ENCODE data around the gene MCF2L2. TPM values are rescaled to one million over a fixed set of nuclear protein-coding genes. Genes with fewer than 3 reads are reported as not detected.

The MCF2L2 gene
- total and polyA plus RNA-seq, 2 experiments from 2014 or later = not detected

DNA sequence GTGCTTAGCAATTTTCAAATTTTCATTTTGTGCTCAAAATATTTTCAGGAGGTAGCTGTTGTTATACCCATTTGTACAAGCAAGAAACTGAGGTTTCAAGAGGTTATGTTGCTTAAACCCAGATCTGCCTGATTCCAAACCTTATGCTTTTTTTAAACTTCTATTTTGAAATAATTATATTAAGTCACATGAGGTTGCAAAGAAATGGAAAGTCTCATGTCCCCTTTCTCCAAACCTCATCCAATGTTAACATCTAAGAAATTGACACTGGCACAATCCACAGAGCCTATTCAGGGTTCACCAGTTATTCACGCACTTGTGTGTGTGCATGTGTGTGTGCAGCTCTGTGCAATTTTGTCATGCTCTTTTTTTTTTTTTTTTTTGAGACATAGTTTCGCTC is 140.3 kb downstream of the MCF2L2 start:
- H3K79me2 ChIP-seq (ENCODE audit: insufficient read depth) = no peaks in the 10 kb centered on the region
- H3K27ac ChIP-seq = no peak overlapping the region
- peaks cover 24% of the 10 kb centered on the region for H3K4me1 ChIP-seq (ENCODE audit: insufficient read depth)
- no peaks in the 10 kb centered on the region for H3K27me3 ChIP-seq (replicated peaks; ENCODE audit: insufficient read depth)
- H4K20me1 ChIP-seq (ENCODE audit: insufficient read depth) = no peaks in the 10 kb centered on the region
- H3K9me3 ChIP-seq (ENCODE audit: low read depth) = no peaks in the 10 kb centered on the region
- in situ Hi-C loops (cut with MboI) = no loop called here
- no peaks in the 10 kb centered on the region for H3K9me2 ChIP-seq (ENCODE audit: insufficient read depth)
- H2AFZ ChIP-seq = peak overlapping the region; percentile 57; the same call in 1 of the 2 replicates
- no peaks in the 10 kb centered on the region for H3K36me3 ChIP-seq (ENCODE audit: low read depth)
- 97% methylated on average over 2 of the region's 2 CpGs for WGBS, 2 experiments (ENCODE audit: low coverage in 1 of 2, low lambda C conversion rate in 2 of 2, missing lambda C conversion rate in 2 of 2)
- no peak for TF ChIP-seq EZH2 (IDR thresholded peaks at IDR 0.05; ENCODE audit: insufficient read depth, poor library complexity, severe bottlenecking)
- no peak for TF ChIP-seq EZH2phosphoT487 (IDR thresholded peaks at IDR 0.05; ENCODE audit: insufficient read depth, low read depth)
- peak overlapping the region; percentile 36 for H3K4me2 ChIP-seq (ENCODE audit: unreplicated experiment)
- peak overlapping the region; percentile 58 for H3K9ac ChIP-seq
- DNase-seq = no peak
- no peak overlapping the region for H3K4me3 ChIP-seq
- peaks cover 26% of the 10 kb centered on the region for H3F3A ChIP-seq (ENCODE audit: insufficient read depth)

DNA sequence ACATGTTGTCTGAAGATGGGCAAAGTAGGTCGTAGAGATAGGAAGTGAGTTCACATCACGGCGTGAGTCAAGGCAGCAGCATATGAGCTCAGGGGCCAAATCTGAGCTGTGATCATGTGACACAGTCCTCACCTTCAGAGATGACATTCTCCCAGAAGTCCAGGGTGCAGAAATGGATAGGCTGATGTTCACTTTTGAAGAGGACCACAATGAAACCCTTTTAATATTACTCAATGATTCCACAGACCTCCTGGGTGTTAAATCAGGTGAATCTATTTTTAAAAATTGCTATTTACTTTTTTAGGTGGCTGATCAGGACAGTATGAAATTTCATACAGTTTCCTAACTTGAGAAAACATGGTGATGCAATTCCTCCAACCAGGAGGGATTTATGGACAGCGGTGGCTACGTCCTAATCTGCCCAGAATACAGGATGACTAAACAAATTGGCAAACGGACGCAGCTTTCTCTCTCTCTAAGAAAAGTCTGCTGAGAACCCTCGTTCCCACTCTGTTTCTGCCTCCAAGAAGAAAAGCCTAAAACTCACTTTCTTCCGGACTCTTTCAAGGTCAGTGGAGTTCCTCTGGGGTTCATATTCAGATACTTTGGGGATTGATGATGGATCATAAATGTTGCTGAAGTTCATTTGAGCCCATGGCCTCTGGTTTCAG is 141.0 kb downstream of the MCF2L2 start:
- peak; percentile 95 for DNase-seq
- peak overlapping the region; percentile 64 for H3K27ac ChIP-seq

DNA sequence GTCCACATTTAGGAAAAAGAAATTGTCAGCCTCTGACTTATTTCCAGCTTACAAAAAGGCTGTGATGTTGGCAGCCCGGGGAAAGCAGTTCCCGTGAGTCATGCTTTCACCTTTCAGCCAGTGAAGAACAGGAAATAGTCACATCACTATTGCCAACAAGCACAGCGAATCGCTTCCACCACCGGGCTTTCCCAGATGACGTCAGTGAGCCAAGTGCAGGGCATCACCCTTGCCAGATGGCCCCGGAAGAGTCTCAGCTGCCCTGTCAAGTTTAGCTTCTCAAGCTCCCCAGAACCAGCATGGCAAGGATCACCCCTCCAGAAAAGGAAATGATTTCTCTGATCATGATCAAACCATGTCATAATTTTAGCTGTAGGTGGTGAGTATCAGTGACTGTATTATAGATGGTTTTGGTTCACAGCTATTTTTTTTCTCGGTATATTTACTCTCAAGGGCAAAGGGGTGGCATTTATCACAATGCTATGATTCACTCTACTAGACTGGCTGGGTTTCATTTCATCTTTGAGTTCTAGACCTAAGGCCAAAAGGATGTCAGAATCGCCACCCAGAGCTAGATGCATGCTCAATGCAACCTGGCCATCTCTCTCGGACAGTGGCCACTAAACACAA is 142.5 kb downstream of the MCF2L2 start:
- no peaks in the 10 kb centered on the region for H4K20me1 ChIP-seq (ENCODE audit: insufficient read depth)
- H3K9me2 ChIP-seq (ENCODE audit: insufficient read depth) = no peaks in the 10 kb centered on the region
- in situ Hi-C loops (cut with MboI) = no loop called here
- no peak for TF ChIP-seq EZH2 (IDR thresholded peaks at IDR 0.05; ENCODE audit: insufficient read depth, poor library complexity, severe bottlenecking)
- no peak for TF ChIP-seq EZH2phosphoT487 (IDR thresholded peaks at IDR 0.05; ENCODE audit: insufficient read depth, low read depth)
- H3K4me2 ChIP-seq (ENCODE audit: unreplicated experiment) = peak overlapping the region; percentile 77
- peaks cover 24% of the 10 kb centered on the region for H3K4me1 ChIP-seq (ENCODE audit: insufficient read depth)
- peak overlapping the region; percentile 63 for H3K27ac ChIP-seq
- no peaks in the 10 kb centered on the region for H3K9me3 ChIP-seq (ENCODE audit: low read depth)
- H3K36me3 ChIP-seq (ENCODE audit: low read depth) = no peaks in the 10 kb centered on the region
- no peaks in the 10 kb centered on the region for H3K79me2 ChIP-seq (ENCODE audit: insufficient read depth)
- H3F3A ChIP-seq (ENCODE audit: insufficient read depth) = peaks cover 26% of the 10 kb centered on the region
- peak overlapping the region; percentile 34 for H3K9ac ChIP-seq
- H3K27me3 ChIP-seq (replicated peaks; ENCODE audit: insufficient read depth) = no peaks in the 10 kb centered on the region
- 0 out of 2 replicates have a peak overlapping the region, but pooled peaks have one; percentile 12 for H3K4me3 ChIP-seq
- 24% methylated on average over 10 of the region's 10 CpGs for WGBS, 2 experiments (ENCODE audit: low coverage in 1 of 2, low lambda C conversion rate in 2 of 2, missing lambda C conversion rate in 2 of 2)
- DNase-seq = peak; percentile 99
- H2AFZ ChIP-seq = no peak overlapping the region

More for the DNA sequence above, 141.0 kb downstream of the MCF2L2 start:
- H2AFZ ChIP-seq = peak overlapping the region; percentile 57
- H3K27me3 ChIP-seq (replicated peaks; ENCODE audit: insufficient read depth) = no peaks in the 10 kb centered on the region
- H3K4me2 ChIP-seq (ENCODE audit: unreplicated experiment) = peak overlapping the region; percentile 64
- no peaks in the 10 kb centered on the region for H3K9me2 ChIP-seq (ENCODE audit: insufficient read depth)
- in situ Hi-C loops (cut with MboI) = no loop called here
- H4K20me1 ChIP-seq (ENCODE audit: insufficient read depth) = no peaks in the 10 kb centered on the region
- no peaks in the 10 kb centered on the region for H3K36me3 ChIP-seq (ENCODE audit: low read depth)
- WGBS, 2 experiments (ENCODE audit: low coverage in 1 of 2, low lambda C conversion rate in 2 of 2, missing lambda C conversion rate in 2 of 2) = 24 to 26% methylated on average over 9 of the region's 9 CpGs
- peaks cover 24% of the 10 kb centered on the region for H3K4me1 ChIP-seq (ENCODE audit: insufficient read depth)
- H3F3A ChIP-seq (ENCODE audit: insufficient read depth) = peaks cover 26% of the 10 kb centered on the region
- no peak overlapping the region for H3K4me3 ChIP-seq
- no peaks in the 10 kb centered on the region for H3K9me3 ChIP-seq (ENCODE audit: low read depth)
- peak overlapping the region; percentile 58 for H3K9ac ChIP-seq
- TF ChIP-seq EZH2 (IDR thresholded peaks at IDR 0.05; ENCODE audit: insufficient read depth, poor library complexity, severe bottlenecking) (no peak), EZH2phosphoT487 (IDR thresholded peaks at IDR 0.05; ENCODE audit: insufficient read depth, low read depth) (no peak)
- no peaks in the 10 kb centered on the region for H3K79me2 ChIP-seq (ENCODE audit: insufficient read depth)

DNA sequence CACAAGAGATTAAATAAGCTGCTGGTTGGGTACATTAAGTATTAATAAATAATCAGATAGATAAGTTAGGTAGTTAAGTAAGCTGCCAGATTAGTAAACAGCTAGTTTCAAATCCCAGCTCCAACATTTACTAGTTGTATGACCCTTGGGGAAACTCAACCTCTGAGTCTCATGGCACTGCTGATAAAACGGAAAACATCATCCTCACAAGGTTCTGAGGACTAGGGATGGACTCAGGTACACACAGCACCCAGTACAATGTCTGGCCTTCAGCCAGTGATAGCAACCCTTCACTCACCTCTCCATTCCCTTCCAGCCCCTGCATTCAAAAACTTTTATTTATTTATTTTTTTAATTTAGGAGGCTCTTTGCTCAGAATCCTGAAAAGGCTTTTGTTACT is 143.1 kb downstream of the MCF2L2 start:
- Histone ChIP-seq H3K4me1 (ENCODE audit: insufficient read depth) (peaks cover 24% of the 10 kb centered on the region), H3F3A (ENCODE audit: insufficient read depth) (peaks cover 26% of the 10 kb centered on the region), H3K9me3 (ENCODE audit: low read depth) (no peaks in the 10 kb centered on the region), H3K9ac (peak overlapping the region; percentile 34; the same call in 1 of the 2 replicates), H3K9me2 (ENCODE audit: insufficient read depth) (no peaks in the 10 kb centered on the region), H3K36me3 (ENCODE audit: low read depth) (no peaks in the 10 kb centered on the region), H2AFZ (no peak overlapping the region), H3K79me2 (ENCODE audit: insufficient read depth) (no peaks in the 10 kb centered on the region), H3K4me2 (ENCODE audit: unreplicated experiment) (peak overlapping the region; percentile 77), H3K27me3 (replicated peaks; ENCODE audit: insufficient read depth) (no peaks in the 10 kb centered on the region), H3K27ac (peak overlapping the region; percentile 63), H4K20me1 (ENCODE audit: insufficient read depth) (no peaks in the 10 kb centered on the region), H3K4me3 (0 out of 2 replicates have a peak overlapping the region, but pooled peaks have one; percentile 12)
- WGBS, 2 experiments (ENCODE audit: low coverage in 1 of 2, low lambda C conversion rate in 2 of 2, missing lambda C conversion rate in 2 of 2) = 50 to 56% methylated on average over 1 of the region's 1 CpG
- in situ Hi-C loops (cut with MboI) = no loop called here
- TF ChIP-seq EZH2phosphoT487 (IDR thresholded peaks at IDR 0.05; ENCODE audit: insufficient read depth, low read depth) (no peak), EZH2 (IDR thresholded peaks at IDR 0.05; ENCODE audit: insufficient read depth, poor library complexity, severe bottlenecking) (no peak)
- no peak for DNase-seq
